Esophagus squamous epithelium (tissue), 5 donors: ENCODE measurements around the gene ZIC4. TPM values are rescaled to one million over a fixed set of nuclear protein-coding genes. Genes with fewer than 3 reads are reported as not detected.

Source experiments
- DNase-seq: peaks from one replicate; lab custom pipeline; 2025; lab: John Stamatoyannopoulos, UW
- H3K27ac ChIP-seq, 4 donors: fragments of 200-600 bp; sonication (generic); one replicate each; pipeline ENCODE4 v1.5.1; 2016 to 2019; ENCODE audit warnings: mild to moderate bottlenecking in 1 of 4
- H3K27me3 ChIP-seq, 4 donors: fragments of 200-600 bp; sonication (generic); 1 replicate in 3 of 4; 2 replicates in 1 of 4; pipeline versions ENCODE4 v1.5.1 to v1.6.0; 2017 to 2021; ENCODE audit warnings: antibody characterized with exemption in 1 of 4
- H3K36me3 ChIP-seq, 3 donors: fragments of 200-600 bp; sonication (generic); one replicate each; pipeline ENCODE4 v1.5.1; 2016 to 2019
- H3K4me1 ChIP-seq, 3 donors: fragments of 200-600 bp; sonication (generic); one replicate each; pipeline ENCODE4 v1.5.1; 2017 to 2019
- H3K4me3 ChIP-seq, 4 donors: fragments of 200-600 bp; sonication (generic); 1 replicate in 3 of 4; 2 replicates in 1 of 4; pipeline ENCODE4 v1.5.1; 2016 to 2019; ENCODE audit warnings: mild to moderate bottlenecking in 2 of 4, moderate library complexity in 1 of 4
- H3K9me3 ChIP-seq, 3 donors: fragments of 200-600 bp; sonication (generic); one replicate each; pipeline ENCODE4 v1.5.1; 2016 to 2019
- CTCF ChIP-seq, 6 experiments: fragments of 450-650 bp in 4 of 6; fragments of 200-600 bp in 2 of 6; sonication (generic) in 2 of 6; IDR thresholded peaks; one replicate each; pipeline ENCODE4 v1.5.1; 2016 to 2019; ENCODE audit warnings: antibody characterized with exemption in 6 of 6, mild to moderate bottlenecking in 4 of 6, moderate library complexity in 4 of 6
- POLR2A ChIP-seq, 4 donors: fragments of 450-650 bp; IDR thresholded peaks; one replicate each; pipeline ENCODE4 v1.6.1; 2017; ENCODE audit warnings: antibody characterized with exemption in 4 of 4, mild to moderate bottlenecking in 4 of 4, moderate library complexity in 3 of 4
- WGBS, 2 donors: methylation state at CpG; one replicate each; pipeline ENCODE4 v1.1.5; 2018; 5-methylcytosine and 5-hydroxymethylcytosine counted together
- intact Hi-C: fragments of 100-400 bp; cut with DNase I; formaldehyde crosslinking; loops from one replicate; pipeline ENCODE4 v1.15.0; 2022
- total RNA-seq, 4 donors: library from RNA; depleted of rRNA; stranded (reverse); fragments of >200 nt; gene quantifications; one replicate each; pipeline ENCODE4 v1.1.0, GENCODE V29; 2016
- donor health status: DM: yes; HTN: yes; CAD: no.

Gene ZIC4
- total RNA-seq, 4 donors from 2014 or later: not detected

- Histone ChIP-seq H3K4me3 (no peak overlapping the region), H3K4me1 (peaks cover 0 to 5% (median 0%) of the 10 kb centered on the region in 3 donors), H3K27ac (no peak overlapping the region), H3K27me3 (peaks cover 5 to 94% (median 31%) of the 10 kb centered on the region in 4 donors), H3K36me3 (no peaks in the 10 kb centered on the region), H3K9me3 (no peaks in the 10 kb centered on the region)
- intact Hi-C loops: no loop called here
- TF ChIP-seq POLR2A (IDR thresholded peaks at IDR 0.05) (no peak), CTCF (IDR thresholded peaks at IDR 0.05) (peak in 3 of 6 experiments; percentile 13 to 45 (median 31))
- DNase-seq: no peak
- 8 to 11% methylated on average over 10 to 12 of the region's 12 CpGs for WGBS, 2 donors
These were observed 44.6 kb downstream of the ZIC4 start for GRCh38 chr3:147361454-147362420.

- Histone ChIP-seq H3K9me3 (no peaks in the 10 kb centered on the region), H3K36me3 (no peaks in the 10 kb centered on the region), H3K4me1 (peaks cover 0 to 5% (median 0%) of the 10 kb centered on the region in 3 donors), H3K27me3 (peaks cover 5 to 94% (median 40%) of the 10 kb centered on the region in 4 donors), H3K4me3 (no peak overlapping the region), H3K27ac (no peak overlapping the region)
- intact Hi-C loops: no loop called here
- no peak for TF ChIP-seq POLR2A (IDR thresholded peaks at IDR 0.05)
- no peak for TF ChIP-seq CTCF (IDR thresholded peaks at IDR 0.05)
- DNase-seq: no peak
- WGBS, 2 donors: 10 to 19% methylated on average over 19 to 21 of the region's 21 CpGs
These were observed 45.5 kb downstream of the ZIC4 start for GRCh38 chr3:147360646-147361453.

GRCh38 chr3:147360051-147360439 lies 46.3 kb downstream of the ZIC4 start:
- 32 to 34% methylated on average over 5 of the region's 5 CpGs for WGBS, 2 donors
- H3K4me3 ChIP-seq: no peak overlapping the region
- peaks cover 5 to 94% (median 46%) of the 10 kb centered on the region in 4 donors for H3K27me3 ChIP-seq
- no peak for DNase-seq
- intact Hi-C loops: no loop called here
- H3K27ac ChIP-seq: no peak overlapping the region
- no peaks in the 10 kb centered on the region for H3K36me3 ChIP-seq
- no peak for TF ChIP-seq POLR2A (IDR thresholded peaks at IDR 0.05)
- TF ChIP-seq CTCF (IDR thresholded peaks at IDR 0.05): no peak
- peaks cover 0 to 5% (median 0%) of the 10 kb centered on the region in 3 donors for H3K4me1 ChIP-seq
- no peaks in the 10 kb centered on the region for H3K9me3 ChIP-seq

GRCh38 chr3:147359177-147360050 lies 46.9 kb downstream of the ZIC4 start:
- Histone ChIP-seq H3K27me3 (peaks cover 5 to 94% (median 53%) of the 10 kb centered on the region in 4 donors), H3K4me3 (no peak overlapping the region), H3K36me3 (no peaks in the 10 kb centered on the region), H3K4me1 (peaks cover 0 to 5% (median 0%) of the 10 kb centered on the region in 3 donors), H3K27ac (no peak overlapping the region), H3K9me3 (no peaks in the 10 kb centered on the region)
- 16 to 21% methylated on average over 36 to 44 of the region's 45 CpGs for WGBS, 2 donors
- DNase-seq: no peak
- no peak for TF ChIP-seq POLR2A (IDR thresholded peaks at IDR 0.05)
- no peak for TF ChIP-seq CTCF (IDR thresholded peaks at IDR 0.05)
- intact Hi-C loops: no loop called here
